GM12878 (cell line): ENCODE data around the gene ANKS1A. TPM values are rescaled to one million over a fixed set of nuclear protein-coding genes. Genes with fewer than 3 reads are reported as not detected.
"Not testable (repeated sequence)": the region's sequence is repeated elsewhere in the genome, so short reads cannot be mapped to it uniquely, and the experiment has no call there.

Experiments
- ATAC-seq: fragments of 200-7000 bp; cut with Tn5 transposase; 3 replicates; pipeline ENCODE4 v1.9.1; 2020; ENCODE audit warnings: mild to moderate bottlenecking, moderate library complexity
- BruUV-seq: library from RNA; stranded (reverse); fragments of 400-500 nt; replicated peaks from 2 replicates; lab custom pipeline; 2021; lab: Mats Ljungman, UMichigan
- CTCF ChIA-PET: fragments of 300-600 bp; sonication (Branson Sonifier 250); formaldehyde crosslinking; extraction: SDS; loops from one replicate; lab custom pipeline; 2021; ENCODE audit warnings: inconsistent platforms; lab: Yijun Ruan, JAX
- POLR2A ChIA-PET: fragments of 350-600 bp; formaldehyde crosslinking; extraction: SDS; loops from one replicate; lab custom pipeline; 2021; ENCODE audit warnings: inconsistent platforms; lab: Charles Lee
- RAD21 ChIA-PET: fragments of 300-600 bp; sonication (Branson Sonifier 250); formaldehyde crosslinking; loops from one replicate; lab custom pipeline; 2023; ENCODE audit warnings: antibody characterized with exemption; ENCODE audit not compliant: unreplicated experiment; lab: Charles Lee
- SMC1A ChIA-PET: fragments of 300-600 bp; sonication (Branson Sonifier 250); formaldehyde crosslinking; loops from one replicate; lab custom pipeline; 2023; ENCODE audit not compliant: unreplicated experiment, uncharacterized antibody; lab: Charles Lee
- DNase-seq: peaks from one replicate; pipeline ENCODE4 v3.0.0-alpha.2; 2011; ENCODE audit warnings: low read depth, low spot score
- FAIRE-seq: peaks from 3 replicates; lab custom pipeline; 2011; peaks lifted over from hg19 to GRCh38; lab: Jason Lieb, UNC
- H2AFZ ChIP-seq: 2 replicates; pipeline ENCODE4 v1.6.0; 2011; ENCODE audit warnings: low read depth, low read length, control low read depth; ENCODE audit not compliant: control insufficient read depth
- H3K27ac ChIP-seq: 2 replicates; pipeline ENCODE4 v1.5.1; 2011; ENCODE audit warnings: control low read depth; ENCODE audit not compliant: control insufficient read depth, insufficient read depth
- H3K27me3 ChIP-seq, 2 experiments: replicated peaks in 1 of 2; 2 replicates each; pipeline versions ENCODE4 v1.6.0 to v1.6.1; 2011; ENCODE audit warnings: low read length in 1 of 2; ENCODE audit not compliant: control insufficient read depth in 2 of 2, insufficient read depth in 2 of 2
- H3K36me3 ChIP-seq, 2 experiments: 2 replicates each; pipeline ENCODE4 v1.5.1; 2011; ENCODE audit warnings: low read length in 1 of 2; ENCODE audit not compliant: control insufficient read depth in 2 of 2, insufficient read depth in 2 of 2
- H3K4me1 ChIP-seq: 2 replicates; pipeline ENCODE4 v1.6.1; 2011; ENCODE audit warnings: mild to moderate bottlenecking, low read length, moderate library complexity, mixed read lengths; ENCODE audit not compliant: control insufficient read depth, insufficient read depth
- H3K4me2 ChIP-seq: 2 replicates; pipeline ENCODE4 v1.6.0; 2011; ENCODE audit warnings: control low read depth; ENCODE audit not compliant: control insufficient read depth, insufficient read depth
- H3K4me3 ChIP-seq: fragments of 200-600 bp; sonication (generic); 2 replicates; pipeline ENCODE4 v1.5.1; 2016
- H3K79me2 ChIP-seq: 2 replicates; pipeline ENCODE4 v1.6.0; 2011; ENCODE audit warnings: low read length; ENCODE audit not compliant: control insufficient read depth, insufficient read depth
- H3K9ac ChIP-seq: 2 replicates; pipeline ENCODE4 v1.8.0; 2011; ENCODE audit warnings: low read length, control low read depth, mixed read lengths; ENCODE audit not compliant: control insufficient read depth, insufficient read depth
- H3K9me3 ChIP-seq: replicated peaks from 3 replicates; pipeline ENCODE4 v1.5.1; 2011; ENCODE audit warnings: mild to moderate bottlenecking, low read length; ENCODE audit not compliant: control insufficient read depth, insufficient read depth
- H4K20me1 ChIP-seq: 2 replicates; pipeline ENCODE4 v1.6.0; 2011; ENCODE audit not compliant: control insufficient read depth, insufficient read depth
- CBX5 ChIP-seq: sonication (generic); IDR thresholded peaks from 2 replicates; pipeline ENCODE4 v1.6.1; 2016; ENCODE audit warnings: low read depth, moderate library complexity, mild to moderate bottlenecking, inconsistent platforms
- GABPA ChIP-seq: IDR thresholded peaks from 2 replicates; pipeline ENCODE4 v1.6.1; 2014; ENCODE audit warnings: antibody characterized with exemption, low read depth, mild to moderate bottlenecking, inconsistent platforms
- HCFC1 ChIP-seq: fragments of 150-350 bp; IDR thresholded peaks from 2 replicates; pipeline ENCODE4 v1.6.1; 2014; ENCODE audit warnings: low read length
- HDAC6 ChIP-seq: fragments of 200-600 bp; sonication (generic); IDR thresholded peaks from one replicate; pipeline ENCODE4 v1.8.0; 2017; ENCODE audit warnings: antibody characterized with exemption; ENCODE audit not compliant: unreplicated experiment
- IKZF1 ChIP-seq: fragments of 450-650 bp; conservative IDR thresholded peaks from 2 replicates; pipeline ENCODE4 v1.6.1; 2017; ENCODE audit warnings: antibody characterized with exemption, mild to moderate bottlenecking
- NFXL1 ChIP-seq: fragments of 450-650 bp; IDR thresholded peaks from 2 replicates; pipeline ENCODE4 v1.6.1; 2017; ENCODE audit warnings: antibody characterized with exemption, mild to moderate bottlenecking, borderline replicate concordance
- SIX5 ChIP-seq: IDR thresholded peaks from 2 replicates; pipeline ENCODE4 v1.6.1; 2011; ENCODE audit warnings: mild to moderate bottlenecking, low read depth, low read length, moderate library complexity; ENCODE audit not compliant: severe bottlenecking
- ZZZ3 ChIP-seq: IDR thresholded peaks from 2 replicates; pipeline ENCODE4 v1.6.1; 2011; ENCODE audit warnings: low read depth; ENCODE audit not compliant: control insufficient read depth, insufficient read length
- WGBS: methylation state at CpG from one replicate; pipeline ENCODE4 v1.1.6; 2016; ENCODE audit warnings: low lambda C conversion rate; ENCODE audit not compliant: insufficient replicate concordance, insufficient coverage; ENCODE audit errors: missing lambda C conversion rate; 5-methylcytosine and 5-hydroxymethylcytosine counted together
- in situ Hi-C: fragments of 300-500 bp; cut with MboI; formaldehyde crosslinking; loops from 9 replicates; pipeline ENCODE4 v1.14.3; 2018; ENCODE audit warnings: mixed read lengths
- intact Hi-C: fragments of 100-400 bp; cut with micrococcal nuclease; formaldehyde crosslinking; loops from one replicate; pipeline ENCODE4 v1.14.2; 2022; ENCODE audit not compliant: unreplicated experiment
- polyA plus RNA-seq, 11 experiments: library from polyadenylated mRNA; depleted of rRNA in 4 of 11; unstranded in 6 of 11; stranded (reverse) in 5 of 11; fragments of >200 nt; fragmentation: Nextera tagmentation in 4 of 11; fragmentation: Illumina TruSeq in 1 of 11; extraction: Ambion mirVana in 4 of 11; extraction: Trizol in 1 of 11; gene quantifications; 1 replicate in 1 of 11; 2 replicates in 10 of 11; pipeline versions ENCODE4 v1.2.1 to v1.2.3, GENCODE V29; 2011 to 2016; ENCODE audit warnings: inconsistent platforms in 2 of 11, missing spikeins in 2 of 11, low read depth in 1 of 11
- total RNA-seq, 4 experiments: library from RNA; depleted of rRNA in 3 of 4; stranded (reverse); fragments of >200 nt in 3 of 4; fragmentation: Illumina TruSeq in 1 of 4; extraction: Trizol in 1 of 4; gene quantifications; 2 replicates each; pipeline versions ENCODE4 v1.2.1 to v1.2.3, GENCODE V29; 2013 to 2021
- TF ChIP-seq, protein P1 (sequence below): IDR thresholded peaks from 2 replicates; pipeline ENCODE4 v1.6.1; 2012; ENCODE audit warnings: low read length, inconsistent platforms

ANKS1A gene
- total and polyA plus RNA-seq, 10 of the 15 experiments (the other 5 are each of a cell fraction or from before 2014, with no cell fraction given): 0.60 to 7.0 (median 3.0) TPM

DNA sequence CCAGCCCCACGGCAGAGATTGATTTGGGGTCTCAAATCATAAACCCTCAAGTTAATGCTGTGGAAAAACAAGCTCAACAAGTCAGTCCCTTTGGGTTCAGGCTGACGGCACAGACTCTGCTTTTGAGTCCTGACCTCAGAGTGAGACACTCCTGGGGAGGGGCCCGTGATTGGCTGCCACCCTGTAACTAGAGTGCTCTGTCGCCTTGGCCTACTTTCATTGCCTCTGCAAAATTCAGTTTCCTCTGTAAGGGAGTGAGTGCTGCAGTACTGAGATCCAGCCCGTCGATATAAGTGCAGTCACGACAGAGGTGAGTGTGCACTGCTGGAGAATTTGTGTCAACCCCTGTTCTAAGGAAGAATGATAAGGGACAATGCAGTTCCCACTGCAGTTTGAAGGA is 105.6 kb downstream of the ANKS1A start:
- Histone ChIP-seq H3K79me2 (no peaks in the 10 kb centered on the region), H3K27me3 (no peaks in the 10 kb centered on the region), H3K4me2 (no peak overlapping the region), H3K4me1 (no peaks in the 10 kb centered on the region), H3K4me3 (no peak overlapping the region), H3K36me3 (no peaks in the 10 kb centered on the region), H2AFZ (no peak overlapping the region), H4K20me1 (no peaks in the 10 kb centered on the region), H3K9me3 (no peaks in the 10 kb centered on the region), H3K9ac (no peak overlapping the region), H3K27ac (no peak overlapping the region)
- RAD21 ChIA-PET: no interaction called here
- no TSS peak for BruUV-seq
- DNase-seq (no peak), ATAC-seq (no peak), FAIRE-seq (no peak)
- intact Hi-C loops (no loop called here), in situ Hi-C loops (no loop called here)
- WGBS: over 99% methylated on average over 7 of the region's 7 CpGs
- CTCF ChIA-PET: no interaction called here
- no peak for TF ChIP-seq CBX5
- TF ChIP-seq NFXL1: no peak
- no peak for TF ChIP-seq ZZZ3
- no peak for TF ChIP-seq HDAC6
- TF ChIP-seq, protein P1, sequence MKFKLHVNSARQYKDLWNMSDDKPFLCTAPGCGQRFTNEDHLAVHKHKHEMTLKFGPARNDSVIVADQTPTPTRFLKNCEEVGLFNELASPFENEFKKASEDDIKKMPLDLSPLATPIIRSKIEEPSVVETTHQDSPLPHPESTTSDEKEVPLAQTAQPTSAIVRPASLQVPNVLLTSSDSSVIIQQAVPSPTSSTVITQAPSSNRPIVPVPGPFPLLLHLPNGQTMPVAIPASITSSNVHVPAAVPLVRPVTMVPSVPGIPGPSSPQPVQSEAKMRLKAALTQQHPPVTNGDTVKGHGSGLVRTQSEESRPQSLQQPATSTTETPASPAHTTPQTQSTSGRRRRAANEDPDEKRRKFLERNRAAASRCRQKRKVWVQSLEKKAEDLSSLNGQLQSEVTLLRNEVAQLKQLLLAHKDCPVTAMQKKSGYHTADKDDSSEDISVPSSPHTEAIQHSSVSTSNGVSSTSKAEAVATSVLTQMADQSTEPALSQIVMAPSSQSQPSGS: no peak
- TF ChIP-seq HCFC1: no peak
- no peak for TF ChIP-seq IKZF1
- TF ChIP-seq GABPA: no peak
- no peak for TF ChIP-seq SIX5
- POLR2A ChIA-PET: no interaction called here
- SMC1A ChIA-PET: no interaction called here

DNA sequence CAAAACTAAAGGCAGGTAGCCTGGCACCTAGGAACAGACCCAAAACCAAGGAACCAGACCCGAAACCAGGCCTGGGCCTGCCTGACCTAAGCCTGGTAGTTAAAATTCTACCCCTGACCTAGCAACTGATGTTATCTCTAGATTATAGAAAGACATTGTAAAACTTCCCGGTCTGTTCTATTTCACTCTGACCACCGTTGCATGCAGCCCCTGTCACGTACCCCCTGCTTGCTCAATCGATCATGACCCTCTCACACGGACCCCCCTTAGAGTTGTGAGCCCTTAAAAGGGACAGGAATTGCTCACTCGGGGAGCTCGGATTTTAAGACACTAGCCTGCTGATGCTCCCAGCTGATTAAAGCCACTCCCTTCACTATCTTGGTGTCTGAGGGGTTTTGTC is 109.4 kb downstream of the ANKS1A start:
- H3K4me2 ChIP-seq, intact Hi-C loops, RAD21 ChIA-PET, BruUV-seq, in situ Hi-C loops, H3K27me3 ChIP-seq, H3K4me1 ChIP-seq, H2AFZ ChIP-seq, H3K79me2 ChIP-seq, H3K4me3 ChIP-seq, H3K27ac ChIP-seq, H3K9ac ChIP-seq, H3K36me3 ChIP-seq, H3K9me3 ChIP-seq, DNase-seq, ATAC-seq, H4K20me1 ChIP-seq, POLR2A ChIA-PET, FAIRE-seq: not testable (repeated sequence)
- CTCF ChIA-PET: interaction anchor here (0.8 to 1.2 kb wide), 2 partner anchors 11 to 13 kb away, joined by 4 read pairs; no protein-coding TSS in a partner anchor
- SMC1A ChIA-PET: interaction anchor here (0.9 kb wide), 1 partner anchor 11 kb away, joined by 6 read pairs; no protein-coding TSS in a partner anchor
- 93% methylated on average over 8 of the region's 8 CpGs for WGBS

DNA sequence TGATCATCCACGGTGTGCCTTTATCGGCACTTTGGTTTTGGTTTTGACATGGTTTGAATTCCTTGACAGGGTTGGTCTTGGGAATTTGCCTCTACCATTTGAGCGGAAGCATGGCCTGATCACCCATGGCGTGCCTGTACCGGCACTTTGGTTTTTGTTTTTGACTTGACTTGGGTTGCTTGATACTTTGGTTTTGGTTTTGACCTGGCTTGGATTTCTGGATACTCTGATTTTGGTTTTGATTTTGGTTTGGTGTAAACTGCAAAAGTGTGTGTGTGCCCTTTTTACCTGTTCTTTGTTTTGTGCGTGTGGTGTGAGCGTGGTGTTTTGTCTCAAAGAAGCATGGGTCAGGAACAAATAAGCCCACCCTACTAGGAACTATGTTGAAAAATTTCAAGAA is 110.1 kb downstream of the ANKS1A start:
- BruUV-seq, H3K4me1 ChIP-seq, H2AFZ ChIP-seq, in situ Hi-C loops, H3K9me3 ChIP-seq, H4K20me1 ChIP-seq, SMC1A ChIA-PET, POLR2A ChIA-PET, FAIRE-seq, H3K79me2 ChIP-seq, H3K27me3 ChIP-seq, CTCF ChIA-PET, ATAC-seq, H3K4me3 ChIP-seq, H3K9ac ChIP-seq, RAD21 ChIA-PET, intact Hi-C loops, H3K4me2 ChIP-seq, H3K36me3 ChIP-seq, DNase-seq, H3K27ac ChIP-seq: not testable (repeated sequence)
- 96% methylated on average over 7 of the region's 7 CpGs for WGBS
